Fibroblast of the aortic adventitia (primary cell): ENCODE data around the gene MTF1. TPM values are rescaled to one million over a fixed set of nuclear protein-coding genes. Genes with fewer than 3 reads are reported as not detected.

Experiments used
- DNase-seq: peaks from one replicate; pipeline ENCODE4 v3.0.0-alpha.2; 2010; ENCODE audit warnings: low read depth
- H3K4me3 ChIP-seq: 2 replicates; pipeline ENCODE4 v1.5.1; 2011; ENCODE audit warnings: low read depth, mild to moderate bottlenecking, control low read depth, low read length, moderate library complexity
- CTCF ChIP-seq: IDR thresholded peaks from 2 replicates; pipeline ENCODE4 v1.5.1; 2011; ENCODE audit warnings: mild to moderate bottlenecking, low read length, control low read depth, inconsistent platforms; ENCODE audit not compliant: insufficient read depth
- total RNA-seq: library from RNA; depleted of rRNA; stranded (reverse); fragments of >200 nt; gene quantifications from 2 replicates; pipeline ENCODE4 v1.2.3, GENCODE V29; 2012; ENCODE audit warnings: low replicate concordance

Gene MTF1
- total RNA-seq, 1 donor: 4.7 TPM

- no peak for DNase-seq
- H3K4me3 ChIP-seq: no peak overlapping the region
- TF ChIP-seq CTCF: no peak
Measured at GRCh38 chr1:37867784-37868183, 8.4 kb upstream of the MTF1 start.

- H3K4me3 ChIP-seq: no peak overlapping the region
- no peak for DNase-seq
- TF ChIP-seq CTCF: no peak
Measured at GRCh38 chr1:37866491-37866890, 7.1 kb upstream of the MTF1 start.

GRCh38 chr1:37865348-37866120 is 6.1 kb upstream of the MTF1 start:
- TF ChIP-seq CTCF: no peak
- H3K4me3 ChIP-seq: no peak overlapping the region
- DNase-seq: peak; percentile 62

- H3K4me3 ChIP-seq: no peak overlapping the region
- TF ChIP-seq CTCF: no peak
- DNase-seq: no peak
Measured at GRCh38 chr1:37862330-37862729, 2.9 kb upstream of the MTF1 start.

GRCh38 chr1:37861151-37861550 is 1.8 kb upstream of the MTF1 start:
- TF ChIP-seq CTCF: no peak
- no peak for DNase-seq

GRCh38 chr1:37860346-37860666 is 914 bp upstream of the MTF1 start:
- DNase-seq: no peak
- TF ChIP-seq CTCF: no peak
- H3K4me3 ChIP-seq: peak overlapping the region; percentile 84

More at GRCh38 chr1:37861151-37861550, 1.8 kb upstream of the MTF1 start:
- no peak overlapping the region for H3K4me3 ChIP-seq
